Stimulated activated CD8-positive, alpha-beta memory T cell treated with anti-CD3 and anti-CD28 coated beads, Interleukin-15, amount 100 ng/mL, for 24 hours (primary cell): ENCODE results near the gene BLNK.
A peak's percentile ranks its signal among the peaks of the same experiment; 100 is the strongest.

Experiments
- DNase-seq: peaks from one replicate; pipeline ENCODE4 v3.0.0-alpha.2; 2020; ENCODE audit warnings: low read depth

Gene BLNK

GRCh38 chr10:96261930-96262329 is 9.4 kb downstream of the BLNK start:
- DNase-seq: no peak

DNA sequence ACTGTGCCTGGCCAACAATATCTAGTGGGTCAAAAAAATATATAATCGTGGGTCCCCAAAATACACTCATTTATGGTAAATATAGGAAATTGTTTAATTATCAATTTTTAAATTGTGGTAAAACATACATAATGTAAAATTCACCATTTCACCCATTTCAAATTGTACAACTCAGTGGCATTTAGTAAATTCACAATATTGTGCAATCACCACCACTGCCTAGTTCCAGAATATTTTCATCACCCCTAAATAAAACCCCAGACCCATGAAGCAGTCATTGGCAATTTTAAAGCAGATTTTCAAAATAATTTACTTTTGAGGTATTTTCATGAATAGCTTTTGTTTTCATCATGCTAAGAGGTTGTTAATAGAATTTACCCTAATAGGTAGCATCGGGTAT is 10.2 kb downstream of the BLNK start:
- no peak for DNase-seq

DNA sequence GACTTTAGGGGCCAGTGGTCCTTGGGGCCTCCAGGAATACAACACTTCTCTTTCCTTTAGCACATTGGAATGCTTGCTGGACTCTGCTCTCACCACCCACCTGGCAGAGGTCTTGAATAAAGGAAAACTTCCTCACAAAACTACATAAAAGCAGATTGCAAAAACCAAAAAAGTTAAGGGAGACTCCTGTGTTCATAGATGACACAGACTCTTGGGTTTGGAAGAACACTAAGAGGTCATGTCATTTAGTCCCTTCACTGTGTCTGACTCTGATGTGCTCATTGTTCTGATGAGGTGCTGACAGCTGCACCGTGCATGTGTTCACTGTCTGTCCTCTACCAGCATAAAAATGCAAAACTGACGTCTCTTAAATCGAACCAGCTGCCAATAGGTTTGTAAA is 11.4 kb downstream of the BLNK start:
- DNase-seq: no peak

GRCh38 chr10:96259150-96259549 is 12.2 kb downstream of the BLNK start:
- DNase-seq: no peak

DNA sequence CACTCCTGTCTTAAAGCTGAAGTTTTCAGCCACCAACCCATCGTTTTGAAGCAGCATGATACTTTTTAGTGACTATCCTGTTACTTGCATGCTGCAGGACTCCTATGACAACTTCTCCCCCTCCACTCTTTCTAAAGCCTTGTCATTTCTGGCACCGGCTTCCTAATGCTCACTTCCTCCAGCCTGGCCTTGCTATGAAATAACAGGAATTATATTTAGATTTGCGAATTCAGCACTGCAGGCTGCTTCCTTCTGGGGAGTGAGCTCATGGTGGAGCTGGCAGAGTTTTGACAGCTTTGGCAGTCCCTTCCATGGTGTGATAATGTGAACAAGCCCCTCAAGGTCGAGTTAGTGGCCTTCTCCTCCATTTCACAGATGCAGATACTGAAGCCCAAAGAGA is 13.4 kb downstream of the BLNK start:
- DNase-seq: no peak

GRCh38 chr10:96255549-96256333 is 15.6 kb downstream of the BLNK start:
- no peak for DNase-seq

GRCh38 chr10:96254976-96255375 is 16.4 kb downstream of the BLNK start:
- DNase-seq: no peak

DNA sequence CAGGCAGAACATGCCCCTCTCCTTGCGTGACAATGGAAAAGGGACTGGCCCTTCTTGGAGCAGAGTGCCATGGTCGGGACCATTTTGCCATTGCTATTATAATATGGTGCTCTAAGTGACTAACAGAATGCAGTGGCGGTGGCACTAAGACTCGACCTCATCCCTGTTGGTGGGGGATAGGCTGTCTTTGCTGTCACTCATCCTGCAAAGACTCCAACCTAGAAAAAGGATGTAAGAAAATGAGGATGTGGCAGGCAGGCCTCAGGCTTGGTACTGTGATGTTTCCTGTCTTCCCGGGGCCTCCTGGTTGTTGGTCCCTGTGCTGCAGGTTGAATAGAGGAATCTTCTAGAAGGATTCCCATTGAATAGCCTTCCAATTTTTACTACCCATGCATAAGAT is 18.6 kb downstream of the BLNK start:
- DNase-seq: no peak

DNA sequence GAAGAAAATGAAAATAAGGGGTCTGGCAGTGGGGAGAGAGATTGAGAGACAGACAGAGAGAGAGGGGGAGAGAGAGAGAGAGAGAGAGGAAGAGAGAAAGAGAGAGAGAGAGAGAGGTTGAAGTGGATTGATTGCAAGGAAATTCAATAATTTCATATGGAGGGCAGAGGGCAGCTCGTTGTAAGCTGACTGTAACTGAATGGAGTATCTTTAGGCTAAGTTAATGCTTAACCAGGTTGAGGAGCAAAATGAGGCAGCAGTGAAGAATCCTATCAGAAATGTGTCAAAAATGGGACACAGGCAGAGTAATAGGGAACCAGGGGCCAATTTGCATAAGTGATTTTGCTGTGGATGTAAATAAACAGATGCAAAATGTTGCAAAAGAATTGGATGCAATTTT is 21.0 kb downstream of the BLNK start:
- no peak for DNase-seq

- no peak for DNase-seq
These were observed 22.1 kb downstream of the BLNK start for GRCh38 chr10:96249264-96249663.

- no peak for DNase-seq
These were observed 27.0 kb downstream of the BLNK start for GRCh38 chr10:96244354-96244753.

DNA sequence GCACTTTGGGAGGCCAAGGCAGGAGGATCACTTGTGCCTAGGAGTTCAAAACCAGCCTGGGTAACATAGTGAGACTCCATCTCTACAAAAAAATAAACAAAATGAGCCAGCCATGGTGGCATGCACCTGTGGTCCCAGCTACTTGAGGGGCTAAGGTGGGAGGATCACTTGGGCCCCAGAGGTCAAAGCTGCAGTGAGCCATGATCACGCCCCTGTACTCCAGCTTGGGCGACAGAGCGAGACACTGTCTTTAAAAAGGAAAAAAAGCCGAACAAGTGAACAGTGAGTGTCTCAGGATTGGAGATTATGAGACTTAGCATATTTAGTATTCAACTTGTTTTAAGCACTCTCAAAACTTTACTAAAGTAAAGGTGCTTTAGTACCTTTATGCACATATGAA is 28.1 kb downstream of the BLNK start:
- no peak for DNase-seq

DNA sequence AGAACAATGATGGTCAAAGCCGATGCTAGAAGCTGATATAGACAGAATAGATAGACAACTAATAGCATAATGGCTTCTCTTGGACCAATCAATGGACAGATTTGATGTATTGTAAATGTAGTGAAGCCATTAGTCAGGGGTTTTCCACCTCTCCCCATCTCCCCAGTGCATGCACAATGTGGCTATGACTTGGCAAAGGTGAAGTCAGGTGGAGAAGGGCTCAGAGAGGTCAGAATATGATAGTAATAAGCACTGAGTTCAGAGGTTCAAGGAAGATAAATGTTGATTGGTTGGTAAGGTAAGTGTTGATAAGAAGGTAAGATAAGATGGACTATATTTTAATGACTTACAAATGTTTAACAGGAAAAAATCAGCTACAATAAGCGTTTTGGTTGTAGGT is 28.5 kb downstream of the BLNK start:
- DNase-seq: no peak

DNA sequence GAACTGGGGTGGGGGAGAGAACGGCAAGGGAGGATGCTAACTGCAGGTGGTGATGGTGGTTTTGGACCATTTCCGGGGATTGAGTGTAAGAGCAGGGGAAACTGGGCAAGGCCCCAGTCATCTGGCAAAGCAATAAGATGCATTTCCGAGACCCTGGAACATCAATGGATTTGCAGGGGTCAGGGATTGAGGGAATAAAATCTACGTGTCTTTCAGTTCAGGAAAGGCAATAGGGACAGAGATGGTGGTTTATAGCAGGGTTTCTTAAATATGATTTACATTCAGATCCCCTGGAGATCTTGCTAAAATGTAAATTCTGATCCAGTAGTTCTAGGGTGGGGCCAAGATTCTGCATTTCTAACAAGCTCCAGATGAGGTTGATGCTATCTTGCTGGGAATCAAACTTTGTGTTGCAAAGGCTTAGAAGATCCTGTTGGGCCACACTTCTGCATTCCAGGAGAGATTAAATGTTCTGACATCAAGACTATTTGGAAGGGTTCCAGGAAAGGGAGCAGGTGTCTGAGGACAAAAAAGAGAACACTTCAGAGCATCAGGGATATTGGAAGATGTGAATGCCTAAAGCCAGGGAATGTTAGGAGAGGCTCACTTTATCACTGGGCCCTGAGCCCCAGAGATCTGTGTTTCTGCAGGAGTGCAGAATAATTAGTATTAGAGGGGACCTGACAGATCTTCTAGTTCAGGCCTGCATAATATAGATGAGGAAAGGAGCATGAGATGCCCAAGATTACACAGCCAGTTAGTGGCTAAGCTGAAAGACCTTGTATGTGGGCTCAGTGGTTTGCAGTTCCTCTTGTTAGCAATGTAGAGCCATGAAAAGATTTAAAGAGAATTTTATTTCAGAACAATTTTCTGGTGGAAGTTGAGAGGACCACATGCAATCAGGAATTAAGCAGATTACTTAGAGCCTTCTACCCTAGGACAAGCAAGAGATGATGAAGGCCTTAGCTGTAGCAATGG is 32.4 kb downstream of the BLNK start:
- DNase-seq: no peak

GRCh38 chr10:96236876-96237275 is 34.5 kb downstream of the BLNK start:
- no peak for DNase-seq

- no peak for DNase-seq
These were observed 35.3 kb downstream of the BLNK start for GRCh38 chr10:96236090-96236478.

DNA sequence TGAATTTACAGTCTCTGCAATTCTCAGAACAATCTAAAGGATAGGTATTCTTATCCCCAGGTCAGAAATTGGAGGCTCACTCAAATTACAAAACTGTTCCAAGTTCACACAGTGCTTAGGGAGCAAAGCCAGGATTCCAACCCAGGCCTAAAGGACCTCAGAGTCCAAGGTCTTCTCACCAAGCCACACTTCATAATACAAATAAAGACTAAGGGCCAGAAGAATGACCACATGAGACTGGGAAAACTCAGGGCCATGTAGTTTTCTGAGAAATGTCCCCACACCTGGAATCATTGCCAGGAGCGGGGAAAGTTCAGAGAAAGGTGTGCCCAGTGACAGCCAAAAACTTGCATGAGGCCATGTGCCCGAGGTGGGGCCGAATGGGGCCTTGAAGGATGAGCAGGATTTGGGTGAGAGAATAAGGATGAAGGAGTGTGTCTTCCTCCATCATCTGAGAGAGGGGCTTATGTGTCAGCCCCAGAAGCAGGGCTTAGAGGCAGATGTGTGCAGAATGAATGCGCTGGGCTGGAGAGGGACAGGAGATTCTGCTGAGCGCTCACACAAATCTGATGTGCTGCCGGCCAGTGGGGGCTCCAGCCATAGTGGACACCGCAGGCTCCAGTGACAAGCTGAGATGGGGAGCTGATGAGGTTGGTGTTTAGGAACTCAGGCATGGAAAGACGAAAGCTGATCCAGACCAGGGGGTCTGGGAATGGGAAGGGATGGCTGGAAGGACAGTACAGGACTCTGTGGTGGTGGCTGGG is 35.9 kb downstream of the BLNK start:
- DNase-seq: no peak

DNA sequence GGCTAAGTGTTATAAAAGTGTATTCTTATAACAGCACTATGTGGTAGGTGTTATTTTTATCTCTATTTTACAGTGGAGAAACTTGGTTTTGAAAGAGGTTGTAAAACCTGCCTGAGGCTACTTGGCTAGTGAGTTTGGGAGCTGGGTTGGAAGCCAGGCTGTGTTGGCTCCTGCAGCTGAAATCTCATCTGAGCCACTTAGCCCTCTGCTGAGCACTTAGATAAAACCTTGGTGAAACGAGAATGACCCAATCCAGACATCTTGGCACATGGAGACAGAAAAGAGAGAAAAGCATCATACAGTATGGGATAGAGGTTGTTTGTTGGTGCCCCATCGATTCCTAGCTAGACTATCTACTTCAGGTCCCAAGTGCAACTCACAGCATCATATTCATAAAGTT is 37.4 kb downstream of the BLNK start:
- DNase-seq: no peak

DNA sequence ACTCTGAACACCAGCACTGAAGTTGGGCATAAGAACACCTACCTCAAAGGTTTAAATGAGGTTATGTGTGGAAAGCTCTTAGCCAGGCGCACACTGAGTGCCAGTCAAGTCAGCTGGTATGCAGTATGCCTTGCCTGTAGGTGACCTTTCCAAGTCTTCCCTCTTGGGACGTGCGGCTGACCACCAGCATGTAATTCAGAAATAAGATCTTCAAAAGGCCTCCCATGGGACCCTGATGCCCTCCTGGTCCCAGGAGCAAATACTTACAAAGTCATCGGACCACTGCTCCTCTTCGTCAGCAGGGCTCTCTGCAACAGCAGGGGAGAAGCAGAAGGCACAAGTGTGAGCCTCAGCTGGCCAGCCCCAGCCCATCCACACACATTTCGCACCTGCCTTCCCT is 40.8 kb downstream of the BLNK start:
- no peak for DNase-seq

GRCh38 chr10:96229568-96230030 is 41.8 kb downstream of the BLNK start:
- peak; percentile 56 for DNase-seq

DNA sequence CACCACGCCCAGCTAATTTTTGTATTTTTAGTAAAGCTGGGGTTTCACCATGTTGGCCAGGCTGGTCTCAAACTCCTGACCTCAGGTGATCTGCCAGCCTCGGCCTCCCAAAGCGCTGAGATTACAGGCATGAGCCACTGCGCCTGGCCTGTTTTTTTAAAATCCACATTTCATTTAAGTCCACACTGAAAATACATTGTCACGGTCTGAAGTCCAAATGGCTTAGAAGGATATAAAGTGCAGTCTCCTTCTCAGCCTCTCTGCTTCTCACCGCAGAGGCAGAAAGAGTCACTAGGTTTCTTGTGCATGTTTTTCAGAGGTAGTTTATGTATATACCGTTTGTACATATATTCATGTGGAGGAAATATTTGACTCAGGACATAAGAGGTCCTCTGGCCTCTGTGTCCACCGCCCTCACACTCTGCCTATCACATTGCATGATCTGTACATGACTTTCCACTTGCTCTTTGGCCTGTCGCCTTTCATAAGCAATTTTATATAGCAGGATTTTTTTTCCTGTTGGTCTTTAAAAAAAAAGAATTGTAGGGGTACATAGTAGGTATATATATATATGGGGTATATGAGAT is 42.9 kb downstream of the BLNK start:
- no peak for DNase-seq

- DNase-seq: no peak
These were observed 44.2 kb downstream of the BLNK start for GRCh38 chr10:96227206-96227605.
